Measurements from ENCODE around the gene ZCCHC24.

ZCCHC24 gene

DNA sequence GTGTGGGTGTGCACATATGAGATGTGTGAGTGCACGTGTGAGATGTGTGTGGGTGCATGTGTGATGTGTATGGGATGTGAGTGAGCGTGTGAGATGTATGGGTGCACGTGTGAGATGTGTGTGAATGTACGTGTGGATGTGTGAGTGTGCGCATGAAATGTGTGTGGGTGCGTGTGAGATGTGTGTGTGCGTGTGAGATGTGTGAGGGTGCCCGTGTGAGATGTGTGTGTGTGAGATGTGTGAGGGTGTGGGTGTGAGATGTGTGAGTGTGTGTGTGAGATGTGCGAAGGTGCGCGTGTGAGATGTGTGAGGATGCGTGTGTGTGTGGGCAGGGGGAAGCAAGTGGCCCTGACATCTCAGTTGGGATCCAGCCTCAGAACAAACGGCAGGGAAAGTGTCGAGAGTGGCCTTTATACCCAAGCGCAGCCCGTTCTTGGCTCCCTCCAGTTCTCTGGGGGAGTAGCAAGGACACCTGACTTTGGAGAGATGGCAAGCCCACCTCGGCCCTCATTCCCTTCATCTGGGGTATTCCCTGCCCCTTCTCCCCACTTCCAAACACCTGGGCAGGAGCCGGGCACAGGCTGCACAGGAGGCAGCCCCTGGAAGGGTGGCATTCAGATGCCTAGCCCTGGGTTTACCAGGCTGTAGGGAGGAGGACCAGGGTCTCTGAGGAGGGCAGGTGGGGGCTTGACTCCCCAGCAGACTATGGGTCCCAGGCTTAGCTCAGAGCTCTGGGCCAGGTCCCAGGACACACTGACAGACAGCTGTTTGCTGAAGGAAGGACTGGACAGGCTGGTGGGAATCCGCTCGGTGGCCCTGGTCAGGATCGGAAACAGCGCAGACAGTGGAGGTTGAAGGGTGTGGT, 66.5 kb downstream of the ZCCHC24 start:
- Histone ChIP-seq H3K4me1 (ENCODE audit: control insufficient read depth, insufficient read depth, low read length) (peaks cover 11% of the 10 kb centered on the region), H3K4me3 (ENCODE audit: low read depth, low read length) (no peak overlapping the region), H3K27me3 (ENCODE audit: control insufficient read depth, insufficient read depth, low read length) (no peaks in the 10 kb centered on the region), H3K9ac (ENCODE audit: low read depth, low read length) (no peak overlapping the region), H3K9me3 (ENCODE audit: control insufficient read depth, insufficient read depth, low read length) (no peaks in the 10 kb centered on the region), H3K27ac (ENCODE audit: low read depth, low read length) (no peak overlapping the region), H3K36me3 (ENCODE audit: control insufficient read depth, insufficient read depth, low read length) (no peaks in the 10 kb centered on the region)

DNA sequence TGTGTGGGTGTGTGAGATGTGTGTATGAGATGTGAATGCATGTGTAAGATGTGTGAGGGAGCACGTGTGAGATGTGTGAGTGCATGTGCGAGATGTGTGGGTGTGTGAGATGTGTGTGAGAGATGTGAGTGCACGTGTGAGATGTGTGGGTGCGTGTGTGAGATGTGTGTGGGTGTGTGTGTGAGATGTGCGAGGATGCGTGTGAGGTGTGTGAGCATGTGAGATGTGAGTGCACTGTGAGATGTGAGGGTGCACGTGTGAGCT, 67.1 kb downstream of the ZCCHC24 start:
- Histone ChIP-seq H3K4me3 (ENCODE audit: low read depth, low read length) (no peak overlapping the region), H3K27ac (ENCODE audit: low read depth, low read length) (no peak overlapping the region), H3K36me3 (ENCODE audit: control insufficient read depth, insufficient read depth, low read length) (no peaks in the 10 kb centered on the region), H3K27me3 (ENCODE audit: control insufficient read depth, insufficient read depth, low read length) (no peaks in the 10 kb centered on the region), H3K9me3 (ENCODE audit: control insufficient read depth, insufficient read depth, low read length) (no peaks in the 10 kb centered on the region), H3K4me1 (ENCODE audit: control insufficient read depth, insufficient read depth, low read length) (peaks cover 11% of the 10 kb centered on the region), H3K9ac (ENCODE audit: low read depth, low read length) (no peak overlapping the region)

DNA sequence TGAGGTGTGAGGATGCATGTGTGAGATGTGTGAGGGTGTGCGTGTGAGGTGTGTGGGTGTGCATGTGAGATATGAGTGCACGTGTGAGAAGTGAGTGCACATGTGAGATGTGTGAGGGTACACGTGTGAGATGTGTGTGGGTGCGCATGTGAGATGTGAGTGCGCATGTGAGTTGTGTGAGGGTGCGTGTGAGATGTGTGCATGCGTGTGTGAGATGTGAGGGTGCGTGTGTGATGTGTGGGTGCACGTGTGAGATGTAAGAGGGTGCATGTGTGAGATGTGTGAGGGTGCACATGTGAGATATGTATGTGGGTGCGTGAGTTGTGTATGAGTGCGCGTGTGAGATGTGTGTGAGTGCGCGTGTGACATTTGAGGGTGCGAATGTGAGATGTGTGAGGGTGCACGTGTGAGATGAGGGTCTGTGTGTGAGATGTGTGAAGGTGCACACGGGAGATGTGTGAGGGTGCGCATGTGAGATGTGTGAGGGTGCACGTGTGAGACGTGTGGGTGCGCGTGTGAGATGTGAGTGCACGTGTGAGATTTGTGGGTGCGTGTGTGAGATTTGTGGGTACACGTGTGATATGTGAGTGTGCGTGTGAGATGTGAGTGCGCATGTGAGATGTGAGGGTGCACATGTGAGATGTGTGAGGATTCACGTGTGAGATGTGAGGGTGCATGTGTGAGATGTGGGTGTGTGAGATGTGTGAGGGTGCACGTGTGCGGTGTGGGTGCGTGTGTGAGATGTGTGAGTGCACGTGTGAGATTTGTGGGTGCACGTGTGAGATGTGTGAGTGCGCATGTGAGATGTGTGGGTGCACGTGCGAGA, 67.7 kb downstream of the ZCCHC24 start:
- Histone ChIP-seq H3K27me3 (ENCODE audit: control insufficient read depth, insufficient read depth, low read length) (no peaks in the 10 kb centered on the region), H3K4me1 (ENCODE audit: control insufficient read depth, insufficient read depth, low read length) (peaks cover 11% of the 10 kb centered on the region), H3K9me3 (ENCODE audit: control insufficient read depth, insufficient read depth, low read length) (no peaks in the 10 kb centered on the region), H3K9ac (ENCODE audit: low read depth, low read length) (no peak overlapping the region), H3K36me3 (ENCODE audit: control insufficient read depth, insufficient read depth, low read length) (no peaks in the 10 kb centered on the region), H3K27ac (ENCODE audit: low read depth, low read length) (no peak overlapping the region), H3K4me3 (ENCODE audit: low read depth, low read length) (no peak overlapping the region)

DNA sequence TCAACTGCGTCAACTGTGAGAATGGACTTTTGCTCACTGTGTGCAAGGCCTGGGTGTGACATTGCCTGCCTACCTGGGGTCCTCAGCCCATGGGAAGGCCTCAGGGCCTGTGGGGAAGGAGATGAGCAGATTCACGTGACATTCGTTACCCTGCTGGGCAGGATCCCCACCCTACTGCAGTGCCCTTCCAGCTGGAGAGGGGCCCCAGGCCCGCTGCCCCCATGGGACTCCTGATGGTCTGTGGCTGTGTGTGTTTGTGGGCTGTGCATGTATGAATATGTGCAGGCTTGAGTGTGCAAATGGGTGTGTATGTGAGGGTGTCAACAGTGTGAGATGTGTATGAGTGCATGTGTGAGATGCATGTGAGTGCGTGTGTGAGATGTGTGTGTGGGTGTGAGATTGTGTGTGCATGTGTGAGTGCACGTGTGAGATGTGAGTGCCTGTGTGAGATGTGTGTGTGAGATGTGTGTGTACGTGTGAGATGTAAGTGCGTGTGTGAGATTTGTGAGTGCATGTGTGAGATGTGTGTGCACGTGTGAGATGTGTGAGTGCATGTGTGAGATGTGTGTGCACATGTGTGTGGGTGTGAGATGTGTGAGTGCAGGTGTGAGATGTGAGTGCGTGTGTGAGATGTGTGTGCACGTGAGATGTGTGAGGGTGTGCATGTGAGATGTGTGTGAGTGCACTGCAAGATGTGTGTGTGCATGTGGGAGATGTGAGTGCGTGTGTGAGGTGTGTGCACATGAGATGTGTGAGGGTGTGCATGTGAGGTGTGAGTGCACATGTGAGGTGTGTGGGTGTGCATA, 68.5 kb downstream of the ZCCHC24 start:
- Histone ChIP-seq H3K27ac (ENCODE audit: low read depth, low read length) (no peak overlapping the region), H3K4me1 (ENCODE audit: control insufficient read depth, insufficient read depth, low read length) (peaks cover 5% of the 10 kb centered on the region), H3K9ac (ENCODE audit: low read depth, low read length) (no peak overlapping the region), H3K4me3 (ENCODE audit: low read depth, low read length) (no peak overlapping the region), H3K36me3 (ENCODE audit: control insufficient read depth, insufficient read depth, low read length) (no peaks in the 10 kb centered on the region), H3K27me3 (ENCODE audit: control insufficient read depth, insufficient read depth, low read length) (no peaks in the 10 kb centered on the region), H3K9me3 (ENCODE audit: control insufficient read depth, insufficient read depth, low read length) (no peaks in the 10 kb centered on the region)

DNA sequence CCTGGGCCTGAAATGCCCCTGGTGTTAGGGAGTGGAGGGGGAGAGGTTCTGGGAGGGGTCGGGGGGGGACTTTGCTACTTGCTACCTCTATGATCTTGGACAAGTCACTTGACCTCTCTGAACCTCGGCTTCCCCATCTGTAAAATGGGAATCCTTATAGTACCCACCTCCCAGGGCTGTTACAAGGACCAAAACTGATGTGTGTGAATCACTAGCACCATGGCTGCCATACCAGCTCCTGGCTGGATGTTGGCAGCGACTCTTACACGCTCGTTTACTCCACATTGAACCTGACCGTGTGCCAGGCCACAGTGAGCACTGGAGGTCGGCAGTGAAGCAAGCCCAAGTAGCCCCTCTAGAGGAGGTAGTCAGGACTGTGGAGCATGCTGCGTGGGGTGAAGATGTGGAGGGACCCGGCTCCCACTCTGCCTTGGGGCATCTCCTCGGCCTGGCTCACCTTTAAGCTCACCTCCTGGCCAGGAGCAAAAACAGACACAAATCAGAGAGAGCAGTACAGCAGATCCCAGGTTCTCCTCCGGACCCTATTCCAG, 69.3 kb downstream of the ZCCHC24 start:
- H3K9me3 ChIP-seq (ENCODE audit: control insufficient read depth, insufficient read depth, low read length), result no peaks in the 10 kb centered on the region
- H3K4me3 ChIP-seq (ENCODE audit: low read depth, low read length), result no peak overlapping the region
- no peak overlapping the region for H3K27ac ChIP-seq (ENCODE audit: low read depth, low read length)
- H3K27me3 ChIP-seq (ENCODE audit: control insufficient read depth, insufficient read depth, low read length), result no peaks in the 10 kb centered on the region
- H3K4me1 ChIP-seq (ENCODE audit: control insufficient read depth, insufficient read depth, low read length), result no peaks in the 10 kb centered on the region
- no peaks in the 10 kb centered on the region for H3K36me3 ChIP-seq (ENCODE audit: control insufficient read depth, insufficient read depth, low read length)
- no peak overlapping the region for H3K9ac ChIP-seq (ENCODE audit: low read depth, low read length)

DNA sequence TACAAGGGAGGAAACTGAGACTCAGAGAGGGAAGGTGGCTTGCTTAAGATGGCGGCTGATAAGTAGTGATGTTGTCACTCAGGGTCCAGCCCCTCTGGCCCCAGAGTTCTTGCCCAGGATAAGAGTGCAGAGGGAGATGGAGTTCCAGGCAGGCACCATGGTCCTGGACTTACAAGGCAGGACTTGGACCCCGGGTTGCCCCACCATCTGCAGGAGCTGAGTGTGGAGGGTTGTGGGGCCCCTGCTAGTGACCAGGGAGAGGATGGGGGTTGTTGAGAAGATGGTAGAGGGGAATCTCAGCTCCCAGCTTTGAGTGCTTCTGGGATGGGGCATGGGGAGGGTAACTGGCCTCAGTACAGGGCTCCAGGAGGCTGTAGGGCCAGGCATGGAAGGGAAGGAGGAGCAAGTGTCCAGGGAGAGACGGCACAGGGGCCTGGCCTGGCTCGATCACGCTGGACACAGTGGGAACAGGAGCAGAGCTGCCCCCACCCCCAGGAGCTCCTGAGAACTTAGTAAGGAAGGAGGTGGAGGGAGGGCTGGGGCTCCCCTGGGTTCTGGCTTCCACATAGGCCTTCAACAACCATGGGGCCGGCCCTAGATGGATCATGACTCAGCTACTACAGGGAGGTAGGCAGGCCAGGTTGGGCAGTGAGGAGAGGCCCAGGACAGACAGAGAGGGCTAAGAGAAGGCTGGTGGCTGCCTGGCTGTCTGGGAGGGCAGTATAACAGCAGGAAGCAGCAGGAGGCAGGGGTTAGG, 69.9 kb downstream of the ZCCHC24 start:
- H3K27me3 ChIP-seq (ENCODE audit: control insufficient read depth, insufficient read depth, low read length), result no peaks in the 10 kb centered on the region
- H3K9me3 ChIP-seq (ENCODE audit: control insufficient read depth, insufficient read depth, low read length), result no peaks in the 10 kb centered on the region
- no peaks in the 10 kb centered on the region for H3K4me1 ChIP-seq (ENCODE audit: control insufficient read depth, insufficient read depth, low read length)
- H3K27ac ChIP-seq (ENCODE audit: low read depth, low read length), result no peak overlapping the region
- H3K9ac ChIP-seq (ENCODE audit: low read depth, low read length), result no peak overlapping the region
- no peaks in the 10 kb centered on the region for H3K36me3 ChIP-seq (ENCODE audit: control insufficient read depth, insufficient read depth, low read length)
- H3K4me3 ChIP-seq (ENCODE audit: low read depth, low read length), result no peak overlapping the region

DNA sequence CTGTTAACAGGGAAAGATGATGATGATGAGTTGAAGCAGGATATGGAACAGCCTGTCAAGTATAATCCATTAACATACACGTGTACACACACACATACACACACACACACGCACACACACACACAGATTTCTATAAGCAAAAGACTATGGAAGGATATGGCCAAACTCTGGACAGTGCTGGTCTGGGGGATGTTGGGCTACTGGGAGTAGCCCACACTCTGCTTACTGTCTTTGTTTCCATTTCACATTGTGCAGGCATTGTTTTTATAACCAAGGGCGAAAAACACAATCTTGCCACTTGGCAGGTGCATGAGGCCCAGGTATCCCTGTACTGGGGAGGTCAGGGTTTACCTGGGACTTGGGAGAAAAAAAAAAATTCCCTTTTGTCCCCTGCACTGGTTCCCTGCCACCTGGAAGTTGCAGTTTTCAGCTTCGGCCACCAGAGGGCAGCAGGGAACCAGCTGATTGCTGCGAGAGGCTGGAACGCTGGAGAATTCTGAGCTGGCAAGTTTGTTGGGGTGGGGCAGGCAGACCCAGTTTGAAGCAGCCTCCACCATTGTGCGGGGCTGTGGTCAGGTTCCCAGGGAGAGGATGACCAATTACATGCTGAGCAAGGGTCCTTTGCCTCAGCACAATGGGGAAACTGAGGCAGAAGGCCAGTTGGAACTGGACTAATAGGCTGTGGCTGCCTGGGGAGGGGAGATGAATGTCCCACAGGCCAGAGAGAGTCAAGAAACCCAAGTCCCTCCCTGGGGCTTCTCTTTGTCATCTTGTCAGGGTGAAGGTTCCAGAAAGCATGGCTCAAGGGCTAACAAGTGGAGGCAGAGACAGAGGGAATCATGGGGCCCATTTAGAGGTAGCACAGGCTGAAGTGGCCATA, 70.9 kb downstream of the ZCCHC24 start:
- Histone ChIP-seq H3K9me3 (ENCODE audit: control insufficient read depth, insufficient read depth, low read length) (no peaks in the 10 kb centered on the region), H3K36me3 (ENCODE audit: control insufficient read depth, insufficient read depth, low read length) (no peaks in the 10 kb centered on the region), H3K27ac (ENCODE audit: low read depth, low read length) (no peak overlapping the region), H3K27me3 (ENCODE audit: control insufficient read depth, insufficient read depth, low read length) (no peaks in the 10 kb centered on the region), H3K9ac (ENCODE audit: low read depth, low read length) (no peak overlapping the region), H3K4me3 (ENCODE audit: low read depth, low read length) (no peak overlapping the region), H3K4me1 (ENCODE audit: control insufficient read depth, insufficient read depth, low read length) (no peaks in the 10 kb centered on the region)

DNA sequence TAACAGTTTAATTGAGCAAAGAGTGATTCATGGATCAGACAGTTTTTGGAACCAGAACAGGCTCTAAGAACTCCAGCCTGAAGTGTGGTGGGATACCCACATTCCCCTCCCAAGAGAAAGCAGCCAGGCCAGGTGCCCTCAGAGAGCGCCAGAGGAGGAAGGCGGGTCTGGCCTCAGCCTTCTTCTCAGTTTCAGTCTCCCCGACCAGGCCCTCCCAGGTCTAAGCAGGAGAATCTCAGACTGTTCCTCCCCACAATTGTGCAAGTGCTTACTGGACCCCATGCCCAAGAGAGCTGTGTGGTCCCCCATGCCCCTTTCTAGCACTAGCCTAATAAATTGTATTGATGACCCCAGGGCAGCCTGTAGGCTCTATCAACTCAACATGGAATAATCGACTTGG, 72.6 kb downstream of the ZCCHC24 start:
- H3K4me3 ChIP-seq (ENCODE audit: low read depth, low read length), result no peak overlapping the region
- no peaks in the 10 kb centered on the region for H3K9me3 ChIP-seq (ENCODE audit: control insufficient read depth, insufficient read depth, low read length)
- H3K9ac ChIP-seq (ENCODE audit: low read depth, low read length), result no peak overlapping the region
- no peak overlapping the region for H3K27ac ChIP-seq (ENCODE audit: low read depth, low read length)
- H3K4me1 ChIP-seq (ENCODE audit: control insufficient read depth, insufficient read depth, low read length), result no peaks in the 10 kb centered on the region
- no peaks in the 10 kb centered on the region for H3K27me3 ChIP-seq (ENCODE audit: control insufficient read depth, insufficient read depth, low read length)
- H3K36me3 ChIP-seq (ENCODE audit: control insufficient read depth, insufficient read depth, low read length), result no peaks in the 10 kb centered on the region

DNA sequence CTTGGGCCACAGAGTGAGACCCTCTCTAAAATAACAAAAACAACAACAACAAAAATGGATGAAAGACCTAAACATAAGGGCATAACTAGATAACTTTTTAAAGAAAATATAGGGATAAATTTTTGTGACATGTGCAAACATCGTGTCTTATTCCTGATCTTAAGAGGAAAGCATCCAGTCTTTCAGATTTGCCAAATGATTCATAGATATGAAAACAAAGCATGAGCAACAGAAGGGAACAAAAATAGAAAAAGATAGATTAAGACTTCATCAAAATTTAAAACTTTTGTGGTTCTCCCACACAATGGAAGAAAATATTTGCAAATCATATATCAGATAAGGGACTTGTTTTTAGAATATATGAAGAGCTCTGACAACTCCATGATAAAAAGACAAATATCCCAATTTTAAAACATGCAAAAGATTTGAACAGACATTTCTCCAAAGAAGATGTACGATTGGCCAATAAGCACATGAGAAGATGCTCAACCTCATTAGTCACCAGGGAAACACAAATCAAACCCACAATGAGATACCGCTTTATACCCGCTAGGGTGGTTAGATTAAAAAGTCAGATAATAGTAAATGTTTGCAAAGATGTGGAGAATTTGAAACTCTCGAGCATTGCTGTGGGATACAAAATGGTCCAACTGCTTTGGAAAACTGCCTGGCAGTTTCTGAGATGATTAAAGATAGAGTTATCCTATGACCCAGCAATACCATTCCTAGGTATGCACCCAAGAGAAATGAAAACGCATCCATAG, 77.8 kb downstream of the ZCCHC24 start:
- Histone ChIP-seq H3K27me3 (ENCODE audit: control insufficient read depth, insufficient read depth, low read length) (no peaks in the 10 kb centered on the region; the same call in 1 of the 2 replicates), H3K9me3 (ENCODE audit: control insufficient read depth, insufficient read depth, low read length) (no peaks in the 10 kb centered on the region), H3K4me1 (ENCODE audit: control insufficient read depth, insufficient read depth, low read length) (no peaks in the 10 kb centered on the region), H3K36me3 (ENCODE audit: control insufficient read depth, insufficient read depth, low read length) (no peaks in the 10 kb centered on the region), H3K4me3 (ENCODE audit: low read depth, low read length) (no peak overlapping the region), H3K27ac (ENCODE audit: low read depth, low read length) (no peak overlapping the region), H3K9ac (ENCODE audit: low read depth, low read length) (no peak overlapping the region)

Measured in HUES48 (cell line).